T-helper 2 cell treated with Interferon-gamma antibody and Interleukin-4, amounts not matched to agents 5 μg/mL and 100 μg/mL, for 36 hours (primary cell): ENCODE measurements around the gene HBE1.

Source experiments
- DNase-seq: peaks from one replicate; pipeline ENCODE4 v3.0.0; 2021; ENCODE audit warnings: low spot score
- H3K27ac Mint-ChIP-seq: one replicate; pipeline ENCODE4 v1.8.0; 2021; ENCODE audit warnings: mild to moderate bottlenecking, mixed read lengths
- H3K27me3 Mint-ChIP-seq: one replicate; pipeline ENCODE4 v1.8.0; 2021; ENCODE audit warnings: low read depth, mixed read lengths
- H3K36me3 Mint-ChIP-seq: one replicate; pipeline ENCODE4 v1.8.0; 2021; ENCODE audit warnings: low read depth, mixed read lengths
- H3K4me1 Mint-ChIP-seq: one replicate; pipeline ENCODE4 v1.8.0; 2021; ENCODE audit warnings: low read depth, mixed read lengths
- H3K4me3 Mint-ChIP-seq: one replicate; pipeline ENCODE4 v1.8.0; 2022; ENCODE audit warnings: mild to moderate bottlenecking, moderate library complexity, mixed read lengths
- H3K9me3 Mint-ChIP-seq: one replicate; pipeline ENCODE4 v1.8.0; 2021; ENCODE audit warnings: mixed read lengths

Gene HBE1

DNA sequence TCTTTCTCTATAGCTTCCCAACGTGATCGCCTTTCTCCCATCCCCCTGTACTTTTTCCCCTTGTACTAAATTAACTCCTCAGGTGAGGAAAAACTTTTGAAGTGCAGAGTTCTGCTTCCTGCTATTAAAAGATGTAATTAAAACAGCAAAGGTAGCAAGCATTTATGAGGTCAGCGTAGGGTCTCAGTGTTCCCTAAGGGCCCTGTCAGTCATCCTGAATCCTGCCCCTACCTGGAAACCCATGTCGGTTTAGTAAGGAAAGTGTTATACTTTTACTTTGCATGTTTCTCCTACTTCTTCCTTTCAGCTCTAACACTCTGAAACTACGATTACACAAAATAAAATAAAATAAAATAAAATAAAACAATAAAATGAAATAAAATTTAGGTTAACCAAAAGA, 41.6 kb downstream of the HBE1 start:
- H3K9me3 Mint-ChIP-seq: no peaks in the 10 kb centered on the region
- no peak overlapping the region for H3K27ac Mint-ChIP-seq
- DNase-seq: no peak
- H3K27me3 Mint-ChIP-seq: no peaks in the 10 kb centered on the region
- H3K4me1 Mint-ChIP-seq: no peaks in the 10 kb centered on the region
- H3K36me3 Mint-ChIP-seq: no peaks in the 10 kb centered on the region
- no peak overlapping the region for H3K4me3 Mint-ChIP-seq

DNA sequence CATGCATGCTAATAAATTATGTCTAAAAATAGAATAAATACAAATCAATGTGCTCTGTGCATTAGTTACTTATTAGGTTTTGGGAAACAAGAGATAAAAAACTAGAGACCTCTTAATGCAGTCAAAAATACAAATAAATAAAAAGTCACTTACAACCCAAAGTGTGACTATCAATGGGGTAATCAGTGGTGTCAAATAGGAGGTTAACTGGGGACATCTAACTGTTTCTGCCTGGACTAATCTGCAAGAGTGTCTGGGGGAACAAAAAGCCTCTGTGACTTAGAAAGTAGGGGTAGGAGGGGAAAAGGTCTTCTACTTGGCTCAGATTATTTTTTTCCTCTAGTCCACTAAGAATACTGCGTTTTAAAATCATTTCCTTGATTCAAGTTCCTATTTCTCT, 42.1 kb downstream of the HBE1 start:
- Mint-ChIP-seq H3K27ac (no peak overlapping the region), H3K4me3 (no peak overlapping the region), H3K27me3 (no peaks in the 10 kb centered on the region), H3K9me3 (no peaks in the 10 kb centered on the region), H3K36me3 (no peaks in the 10 kb centered on the region), H3K4me1 (no peaks in the 10 kb centered on the region)
- DNase-seq: no peak

DNA sequence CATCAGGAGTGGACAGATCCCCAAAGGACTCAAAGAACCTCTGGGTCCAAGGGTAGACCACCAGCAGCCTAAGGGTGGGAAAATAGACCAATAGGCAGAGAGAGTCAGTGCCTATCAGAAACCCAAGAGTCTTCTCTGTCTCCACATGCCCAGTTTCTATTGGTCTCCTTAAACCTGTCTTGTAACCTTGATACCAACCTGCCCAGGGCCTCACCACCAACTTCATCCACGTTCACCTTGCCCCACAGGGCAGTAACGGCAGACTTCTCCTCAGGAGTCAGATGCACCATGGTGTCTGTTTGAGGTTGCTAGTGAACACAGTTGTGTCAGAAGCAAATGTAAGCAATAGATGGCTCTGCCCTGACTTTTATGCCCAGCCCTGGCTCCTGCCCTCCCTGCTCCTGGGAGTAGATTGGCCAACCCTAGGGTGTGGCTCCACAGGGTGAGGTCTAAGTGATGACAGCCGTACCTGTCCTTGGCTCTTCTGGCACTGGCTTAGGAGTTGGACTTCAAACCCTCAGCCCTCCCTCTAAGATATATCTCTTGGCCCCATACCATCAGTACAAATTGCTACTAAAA, 42.9 kb downstream of the HBE1 start, which contains the start of gene HBB:
HBB (minus strand) TSS at position 340 of the 579 bp plus-strand sequence; CDS start at position 290, 50 bp downstream.
- no peaks in the 10 kb centered on the region for H3K36me3 Mint-ChIP-seq
- H3K27me3 Mint-ChIP-seq: no peaks in the 10 kb centered on the region
- H3K4me3 Mint-ChIP-seq: no peak within 1 kb of the TSS
- no peak for DNase-seq
- H3K9me3 Mint-ChIP-seq: no peaks in the 10 kb centered on the region
- H3K27ac Mint-ChIP-seq: no peak within 1 kb of the TSS
- H3K4me1 Mint-ChIP-seq: no peaks in the 10 kb centered on the region

DNA sequence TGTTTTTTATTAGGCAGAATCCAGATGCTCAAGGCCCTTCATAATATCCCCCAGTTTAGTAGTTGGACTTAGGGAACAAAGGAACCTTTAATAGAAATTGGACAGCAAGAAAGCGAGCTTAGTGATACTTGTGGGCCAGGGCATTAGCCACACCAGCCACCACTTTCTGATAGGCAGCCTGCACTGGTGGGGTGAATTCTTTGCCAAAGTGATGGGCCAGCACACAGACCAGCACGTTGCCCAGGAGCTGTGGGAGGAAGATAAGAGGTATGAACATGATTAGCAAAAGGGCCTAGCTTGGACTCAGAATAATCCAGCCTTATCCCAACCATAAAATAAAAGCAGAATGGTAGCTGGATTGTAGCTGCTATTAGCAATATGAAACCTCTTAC, 44.3 kb downstream of the HBE1 start:
- Mint-ChIP-seq H3K36me3 (no peaks in the 10 kb centered on the region), H3K27me3 (no peaks in the 10 kb centered on the region), H3K4me3 (no peak overlapping the region), H3K27ac (no peak overlapping the region), H3K4me1 (no peaks in the 10 kb centered on the region), H3K9me3 (no peaks in the 10 kb centered on the region)
- DNase-seq: no peak

DNA sequence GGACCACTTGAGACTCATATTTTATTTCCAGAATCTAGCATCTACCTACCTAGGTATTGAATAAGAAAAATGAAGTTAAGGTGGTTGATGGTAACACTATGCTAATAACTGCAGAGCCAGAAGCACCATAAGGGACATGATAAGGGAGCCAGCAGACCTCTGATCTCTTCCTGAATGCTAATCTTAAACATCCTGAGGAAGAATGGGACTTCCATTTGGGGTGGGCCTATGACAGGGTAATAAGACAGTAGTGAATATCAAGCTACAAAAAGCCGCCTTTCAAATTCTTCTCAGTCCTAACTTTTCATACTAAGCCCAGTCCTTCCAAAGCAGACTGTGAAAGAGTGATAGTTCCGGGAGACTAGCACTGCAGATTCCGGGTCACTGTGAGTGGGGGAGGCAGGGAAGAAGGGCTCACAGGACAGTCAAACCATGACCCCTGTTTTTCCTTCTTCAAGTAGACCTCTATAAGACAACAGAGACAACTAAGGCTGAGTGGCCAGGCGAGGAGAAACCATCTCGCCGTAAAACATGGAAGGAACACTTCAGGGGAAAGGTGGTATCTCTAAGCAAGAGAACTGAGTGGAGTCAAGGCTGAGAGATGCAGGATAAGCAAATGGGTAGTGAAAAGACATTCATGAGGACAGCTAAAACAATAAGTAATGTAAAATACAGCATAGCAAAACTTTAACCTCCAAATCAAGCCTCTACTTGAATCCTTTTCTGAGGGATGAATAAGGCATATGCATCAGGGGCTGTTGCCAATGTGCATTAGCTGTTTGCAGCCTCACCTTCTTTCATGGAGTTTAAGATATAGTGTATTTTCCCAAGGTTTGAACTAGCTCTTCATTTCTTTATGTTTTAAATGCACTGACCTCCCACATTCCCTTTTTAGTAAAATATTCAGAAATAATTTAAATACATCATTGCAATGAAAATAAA, 44.9 kb downstream of the HBE1 start:
- no peaks in the 10 kb centered on the region for H3K27me3 Mint-ChIP-seq
- no peaks in the 10 kb centered on the region for H3K9me3 Mint-ChIP-seq
- DNase-seq: no peak
- H3K4me1 Mint-ChIP-seq: no peaks in the 10 kb centered on the region
- H3K36me3 Mint-ChIP-seq: no peaks in the 10 kb centered on the region
- H3K27ac Mint-ChIP-seq: no peak overlapping the region
- H3K4me3 Mint-ChIP-seq: no peak overlapping the region

DNA sequence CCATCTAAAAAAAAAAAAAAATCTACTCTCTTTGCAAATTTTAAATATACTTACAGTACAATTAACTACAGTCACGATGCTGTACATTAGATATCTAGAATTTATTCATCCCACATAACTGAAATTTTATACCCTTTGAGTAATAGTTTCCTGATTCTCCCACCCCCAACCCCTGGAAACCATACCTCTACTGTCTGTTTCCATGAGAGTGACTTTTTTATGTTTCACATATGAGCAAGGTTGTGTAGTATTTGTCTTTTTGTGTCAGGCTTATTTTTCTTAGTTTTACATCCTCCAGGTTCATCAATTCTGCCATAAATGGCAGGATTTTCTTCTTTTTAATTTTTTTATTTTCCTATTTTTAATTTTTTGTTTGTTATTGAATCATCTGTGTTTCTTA, 46.1 kb downstream of the HBE1 start:
- H3K9me3 Mint-ChIP-seq: no peaks in the 10 kb centered on the region
- H3K27ac Mint-ChIP-seq: no peak overlapping the region
- no peak overlapping the region for H3K4me3 Mint-ChIP-seq
- no peaks in the 10 kb centered on the region for H3K4me1 Mint-ChIP-seq
- no peaks in the 10 kb centered on the region for H3K36me3 Mint-ChIP-seq
- DNase-seq: no peak
- H3K27me3 Mint-ChIP-seq: no peaks in the 10 kb centered on the region

DNA sequence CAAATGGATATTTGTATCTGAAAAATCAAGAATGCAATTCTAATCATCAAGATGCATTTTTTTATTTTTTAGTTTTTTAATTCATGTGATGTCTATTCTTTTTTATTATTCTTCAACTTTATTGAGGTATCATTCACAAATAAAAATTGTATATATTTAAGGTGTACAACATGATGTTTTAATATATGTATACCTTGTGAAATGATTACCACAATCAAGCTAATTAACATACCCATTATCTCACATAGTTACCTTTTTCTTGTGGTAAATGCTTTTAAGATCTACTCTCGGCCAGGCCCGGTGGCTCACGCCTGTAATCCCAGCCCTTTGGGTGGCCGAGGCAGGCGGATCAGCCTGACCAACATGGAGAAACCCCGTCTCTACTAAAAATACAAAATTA, 46.6 kb downstream of the HBE1 start:
- Mint-ChIP-seq H3K36me3 (no peaks in the 10 kb centered on the region), H3K9me3 (no peaks in the 10 kb centered on the region), H3K27me3 (no peaks in the 10 kb centered on the region), H3K4me1 (no peaks in the 10 kb centered on the region), H3K4me3 (no peak overlapping the region), H3K27ac (no peak overlapping the region)
- no peak for DNase-seq
